ENCODE results near the gene TMEM88. TPM values are rescaled to one million over a fixed set of nuclear protein-coding genes. Genes with fewer than 3 reads are reported as not detected.

Gene TMEM88
- total and polyA plus RNA-seq, 2 of the 13 experiments (the other 11 are each of a cell fraction or from before 2014, with no cell fraction given): 0.31 to 0.66 TPM

DNA sequence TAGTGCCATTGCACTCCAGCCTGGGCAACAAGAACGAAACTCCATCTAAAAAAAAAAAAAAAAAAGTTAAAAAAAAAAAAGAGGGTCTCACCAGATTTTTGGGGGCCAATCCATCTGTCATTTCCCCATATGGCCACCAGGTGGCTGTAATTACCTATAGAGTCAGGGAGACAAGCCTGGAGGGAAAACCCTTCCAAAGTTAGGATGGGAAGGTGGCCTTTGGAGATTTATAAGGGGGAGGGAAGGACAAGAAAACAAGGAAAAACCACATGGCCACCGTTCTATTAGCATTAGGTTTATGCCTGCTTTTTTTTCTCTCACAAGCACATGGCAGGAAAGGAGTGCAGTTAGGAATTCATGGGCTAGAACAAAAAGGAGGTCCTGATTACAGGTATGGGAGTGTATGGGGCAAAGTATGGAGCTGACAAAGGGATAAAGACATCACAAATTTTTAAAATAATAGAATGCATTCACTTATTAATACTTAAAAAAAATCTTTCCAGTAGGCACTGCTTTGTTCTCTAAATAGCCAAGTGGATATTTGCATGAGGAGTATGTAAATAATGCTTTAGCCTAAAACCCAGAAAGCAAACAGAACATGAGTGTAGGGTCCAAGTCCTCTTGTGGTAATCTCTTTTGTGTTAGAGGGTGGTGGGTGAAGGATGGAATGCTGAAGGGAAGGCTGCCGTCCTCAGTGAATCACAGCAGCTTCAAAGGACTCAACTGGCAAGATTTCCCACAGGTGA lies 8.0 kb downstream of the TMEM88 start (continued):
- TF ChIP-seq ZSCAN21 (CRISPR knock-in tag; IDR thresholded peaks at IDR 0.05; ENCODE audit: borderline replicate concordance) (no peak), EEA1 (CRISPR knock-in tag; IDR thresholded peaks at IDR 0.05; ENCODE audit: borderline replicate concordance) (no peak), EP300 (IDR thresholded peaks at IDR 0.05; ENCODE audit: low read depth in 2 of 2, low read length in 2 of 2) (peak in 1 of 2 experiments; percentile 82; a peak in 2 of 4 replicates), EP300 (CRISPR knock-in tag; IDR thresholded peaks at IDR 0.05; ENCODE audit: borderline replicate concordance) (no peak)
- TF ChIP-seq, protein P1, sequence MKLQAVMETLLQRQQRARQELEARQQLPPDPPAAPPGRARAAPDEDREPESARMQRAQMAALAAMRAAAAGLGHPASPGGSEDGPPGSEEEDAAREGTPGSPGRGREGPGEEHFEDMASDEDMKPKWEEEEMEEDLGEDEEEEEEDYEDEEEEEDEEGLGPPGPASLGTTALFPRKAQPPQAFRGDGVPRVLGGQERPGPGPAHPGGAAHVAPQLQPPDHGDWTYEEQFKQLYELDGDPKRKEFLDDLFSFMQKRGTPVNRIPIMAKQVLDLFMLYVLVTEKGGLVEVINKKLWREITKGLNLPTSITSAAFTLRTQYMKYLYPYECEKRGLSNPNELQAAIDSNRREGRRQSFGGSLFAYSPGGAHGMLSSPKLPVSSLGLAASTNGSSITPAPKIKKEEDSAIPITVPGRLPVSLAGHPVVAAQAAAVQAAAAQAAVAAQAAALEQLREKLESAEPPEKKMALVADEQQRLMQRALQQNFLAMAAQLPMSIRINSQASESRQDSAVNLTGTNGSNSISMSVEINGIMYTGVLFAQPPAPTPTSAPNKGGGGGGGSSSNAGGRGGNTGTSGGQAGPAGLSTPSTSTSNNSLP (IDR thresholded peaks at IDR 0.05; ENCODE audit: low read depth, low read length): peak; percentile 6
- TF ChIP-seq, protein P2, sequence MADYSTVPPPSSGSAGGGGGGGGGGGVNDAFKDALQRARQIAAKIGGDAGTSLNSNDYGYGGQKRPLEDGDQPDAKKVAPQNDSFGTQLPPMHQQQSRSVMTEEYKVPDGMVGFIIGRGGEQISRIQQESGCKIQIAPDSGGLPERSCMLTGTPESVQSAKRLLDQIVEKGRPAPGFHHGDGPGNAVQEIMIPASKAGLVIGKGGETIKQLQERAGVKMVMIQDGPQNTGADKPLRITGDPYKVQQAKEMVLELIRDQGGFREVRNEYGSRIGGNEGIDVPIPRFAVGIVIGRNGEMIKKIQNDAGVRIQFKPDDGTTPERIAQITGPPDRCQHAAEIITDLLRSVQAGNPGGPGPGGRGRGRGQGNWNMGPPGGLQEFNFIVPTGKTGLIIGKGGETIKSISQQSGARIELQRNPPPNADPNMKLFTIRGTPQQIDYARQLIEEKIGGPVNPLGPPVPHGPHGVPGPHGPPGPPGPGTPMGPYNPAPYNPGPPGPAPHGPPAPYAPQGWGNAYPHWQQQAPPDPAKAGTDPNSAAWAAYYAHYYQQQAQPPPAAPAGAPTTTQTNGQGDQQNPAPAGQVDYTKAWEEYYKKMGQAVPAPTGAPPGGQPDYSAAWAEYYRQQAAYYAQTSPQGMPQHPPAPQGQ (CRISPR knock-in tag; IDR thresholded peaks at IDR 0.05; ENCODE audit: borderline replicate concordance): no peak
- TF ChIP-seq, protein P3, sequence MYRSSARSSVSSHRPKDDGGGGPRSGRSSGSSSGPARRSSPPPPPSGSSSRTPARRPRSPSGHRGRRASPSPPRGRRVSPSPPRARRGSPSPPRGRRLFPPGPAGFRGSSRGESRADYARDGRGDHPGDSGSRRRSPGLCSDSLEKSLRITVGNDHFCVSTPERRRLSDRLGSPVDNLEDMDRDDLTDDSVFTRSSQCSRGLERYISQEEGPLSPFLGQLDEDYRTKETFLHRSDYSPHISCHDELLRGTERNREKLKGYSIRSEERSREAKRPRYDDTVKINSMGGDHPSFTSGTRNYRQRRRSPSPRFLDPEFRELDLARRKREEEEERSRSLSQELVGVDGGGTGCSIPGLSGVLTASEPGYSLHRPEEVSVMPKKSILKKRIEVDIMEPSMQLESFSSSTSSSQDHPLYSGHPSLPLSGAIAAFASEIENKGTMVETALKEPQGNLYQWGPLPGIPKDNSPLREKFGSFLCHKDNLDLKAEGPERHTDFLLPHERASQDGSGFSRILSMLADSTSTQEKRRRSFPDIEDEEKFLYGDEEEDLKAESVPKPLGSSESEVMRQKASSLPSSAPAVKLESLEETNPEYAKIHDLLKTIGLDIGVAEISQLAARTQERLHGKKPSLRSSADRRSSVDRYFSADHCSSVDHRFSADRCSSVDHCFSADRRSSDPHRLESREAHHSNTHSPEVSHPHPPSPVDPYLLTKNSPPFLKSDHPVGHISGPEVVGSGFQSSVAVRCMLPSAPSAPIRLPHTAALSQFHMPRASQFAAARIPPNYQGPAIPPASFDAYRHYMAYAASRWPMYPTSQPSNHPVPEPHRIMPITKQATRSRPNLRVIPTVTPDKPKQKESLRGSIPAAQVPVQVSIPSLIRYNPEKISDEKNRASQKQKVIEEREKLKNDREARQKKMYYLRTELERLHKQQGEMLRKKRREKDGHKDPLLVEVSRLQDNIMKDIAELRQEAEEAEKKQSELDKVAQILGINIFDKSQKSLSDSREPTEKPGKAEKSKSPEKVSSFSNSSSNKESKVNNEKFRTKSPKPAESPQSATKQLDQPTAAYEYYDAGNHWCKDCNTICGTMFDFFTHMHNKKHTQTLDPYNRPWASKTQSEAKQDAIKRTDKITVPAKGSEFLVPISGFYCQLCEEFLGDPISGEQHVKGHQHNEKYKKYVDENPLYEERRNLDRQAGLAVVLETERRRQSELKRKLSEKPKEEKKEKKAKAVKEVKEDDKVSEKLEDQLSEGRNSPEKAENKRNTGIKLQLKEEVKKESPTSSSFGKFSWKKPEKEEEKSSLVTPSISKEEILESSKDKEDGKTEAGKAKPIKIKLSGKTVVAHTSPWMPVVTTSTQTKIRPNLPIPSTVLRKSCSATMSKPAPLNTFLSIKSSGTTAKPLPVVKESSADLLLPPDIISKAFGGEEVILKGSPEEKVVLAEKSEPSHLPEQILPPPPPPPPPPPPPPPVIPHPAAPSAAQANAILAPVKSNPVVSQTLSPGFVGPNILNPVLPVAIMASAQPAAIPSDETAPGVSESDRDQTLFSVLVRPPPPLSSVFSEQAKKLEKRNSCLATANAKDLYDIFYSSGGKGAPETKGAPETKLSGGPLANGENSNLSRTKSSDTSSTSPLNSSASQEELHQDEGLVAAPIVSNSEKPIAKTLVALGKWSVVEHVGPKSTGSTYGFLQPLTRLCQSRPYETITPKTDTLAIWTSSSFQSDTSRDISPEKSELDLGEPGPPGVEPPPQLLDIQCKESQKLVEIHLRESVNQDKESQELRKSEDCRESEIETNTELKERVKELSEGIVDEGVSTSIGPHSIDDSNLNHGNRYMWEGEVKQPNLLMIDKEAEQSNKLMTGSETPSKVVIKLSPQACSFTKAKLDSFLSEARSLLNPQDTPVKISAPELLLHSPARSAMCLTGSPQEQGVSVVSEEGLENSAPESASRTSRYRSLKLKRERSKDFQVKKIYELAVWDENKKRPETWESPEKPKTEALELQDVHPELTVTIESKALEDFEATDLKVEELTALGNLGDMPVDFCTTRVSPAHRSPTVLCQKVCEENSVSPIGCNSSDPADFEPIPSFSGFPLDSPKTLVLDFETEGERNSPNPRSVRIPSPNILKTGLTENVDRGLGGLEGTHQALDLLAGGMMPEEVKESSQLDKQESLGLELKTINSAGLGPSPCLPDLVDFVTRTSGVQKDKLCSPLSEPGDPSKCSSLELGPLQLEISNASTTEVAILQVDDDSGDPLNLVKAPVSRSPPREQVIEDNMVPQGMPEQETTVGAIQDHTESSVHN (CRISPR knock-in tag; IDR thresholded peaks at IDR 0.05): no peak
- TF ChIP-seq, protein P4, sequence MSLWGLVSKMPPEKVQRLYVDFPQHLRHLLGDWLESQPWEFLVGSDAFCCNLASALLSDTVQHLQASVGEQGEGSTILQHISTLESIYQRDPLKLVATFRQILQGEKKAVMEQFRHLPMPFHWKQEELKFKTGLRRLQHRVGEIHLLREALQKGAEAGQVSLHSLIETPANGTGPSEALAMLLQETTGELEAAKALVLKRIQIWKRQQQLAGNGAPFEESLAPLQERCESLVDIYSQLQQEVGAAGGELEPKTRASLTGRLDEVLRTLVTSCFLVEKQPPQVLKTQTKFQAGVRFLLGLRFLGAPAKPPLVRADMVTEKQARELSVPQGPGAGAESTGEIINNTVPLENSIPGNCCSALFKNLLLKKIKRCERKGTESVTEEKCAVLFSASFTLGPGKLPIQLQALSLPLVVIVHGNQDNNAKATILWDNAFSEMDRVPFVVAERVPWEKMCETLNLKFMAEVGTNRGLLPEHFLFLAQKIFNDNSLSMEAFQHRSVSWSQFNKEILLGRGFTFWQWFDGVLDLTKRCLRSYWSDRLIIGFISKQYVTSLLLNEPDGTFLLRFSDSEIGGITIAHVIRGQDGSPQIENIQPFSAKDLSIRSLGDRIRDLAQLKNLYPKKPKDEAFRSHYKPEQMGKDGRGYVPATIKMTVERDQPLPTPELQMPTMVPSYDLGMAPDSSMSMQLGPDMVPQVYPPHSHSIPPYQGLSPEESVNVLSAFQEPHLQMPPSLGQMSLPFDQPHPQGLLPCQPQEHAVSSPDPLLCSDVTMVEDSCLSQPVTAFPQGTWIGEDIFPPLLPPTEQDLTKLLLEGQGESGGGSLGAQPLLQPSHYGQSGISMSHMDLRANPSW (CRISPR knock-in tag; IDR thresholded peaks at IDR 0.05; ENCODE audit: borderline replicate concordance): no peak

Measured in HepG2 (cell line).